ENCODE measurements around the gene PCCA.
"Not testable (repeated sequence)": the region's sequence is repeated elsewhere in the genome, so short reads cannot be mapped to it uniquely, and the experiment has no call there.

PCCA gene

GRCh38 chr13:100088644-100089464 lies at the start of gene PCCA:
Gene PCCA (plus strand): TSS chr13:100089093. CDS start chr13:100089121, 28 bp downstream.
- peak; percentile 66 for DNase-seq

GRCh38 chr13:100039740-100040139 lies 49.2 kb upstream of the PCCA start:
- DNase-seq, result no peak

GRCh38 chr13:100040196-100040595 lies 48.7 kb upstream of the PCCA start:
- DNase-seq, result no peak

- DNase-seq, result no peak
Measured at GRCh38 chr13:100044936-100045335, 44.0 kb upstream of the PCCA start.

- DNase-seq, result no peak
Measured at GRCh38 chr13:100045355-100045754, 43.5 kb upstream of the PCCA start.

GRCh38 chr13:100051070-100051469 lies 37.8 kb upstream of the PCCA start:
- DNase-seq, result no peak

GRCh38 chr13:100059827-100060226 lies 29.1 kb upstream of the PCCA start:
- DNase-seq, result no peak

- DNase-seq, result no peak
Measured at GRCh38 chr13:100063333-100063732, 25.6 kb upstream of the PCCA start.

GRCh38 chr13:100063906-100064305 lies 25.0 kb upstream of the PCCA start:
- no peak for DNase-seq

GRCh38 chr13:100068133-100068931 lies 20.6 kb upstream of the PCCA start:
- no peak for DNase-seq

GRCh38 chr13:100069278-100069677 lies 19.6 kb upstream of the PCCA start:
- no peak for DNase-seq

- DNase-seq, result no peak
Measured at GRCh38 chr13:100075700-100076587, 12.9 kb upstream of the PCCA start.

- not testable (repeated sequence) for DNase-seq
Measured at GRCh38 chr13:100079003-100079402, 9.9 kb upstream of the PCCA start.

GRCh38 chr13:100083401-100083800 lies 5.5 kb upstream of the PCCA start:
- DNase-seq, result not testable (repeated sequence)

- no peak for DNase-seq
Measured at GRCh38 chr13:100088273-100088643, 635 bp upstream of the PCCA start.

GRCh38 chr13:100089465-100090032 lies 656 bp downstream of the PCCA start:
- no peak for DNase-seq

GRCh38 chr13:100090861-100091260 lies 2.0 kb downstream of the PCCA start:
- DNase-seq, result no peak

- no peak for DNase-seq
Measured at GRCh38 chr13:100091391-100091790, 2.5 kb downstream of the PCCA start.

- not testable (repeated sequence) for DNase-seq
Measured at GRCh38 chr13:100092273-100092672, 3.4 kb downstream of the PCCA start.

GRCh38 chr13:100095498-100095897 lies 6.6 kb downstream of the PCCA start:
- DNase-seq, result no peak

- no peak for DNase-seq
Measured at GRCh38 chr13:100096526-100096925, 7.6 kb downstream of the PCCA start.

GRCh38 chr13:100097821-100098220 lies 8.9 kb downstream of the PCCA start:
- no peak for DNase-seq
